Measurements from ENCODE around the gene SCLY. TPM values are rescaled to one million over a fixed set of nuclear protein-coding genes. Genes with fewer than 3 reads are reported as not detected.

Gene SCLY
- total and polyA plus RNA-seq, 7 experiments from 2014 or later, result 12.2 to 47.3 (median 24.4) TPM

DNA sequence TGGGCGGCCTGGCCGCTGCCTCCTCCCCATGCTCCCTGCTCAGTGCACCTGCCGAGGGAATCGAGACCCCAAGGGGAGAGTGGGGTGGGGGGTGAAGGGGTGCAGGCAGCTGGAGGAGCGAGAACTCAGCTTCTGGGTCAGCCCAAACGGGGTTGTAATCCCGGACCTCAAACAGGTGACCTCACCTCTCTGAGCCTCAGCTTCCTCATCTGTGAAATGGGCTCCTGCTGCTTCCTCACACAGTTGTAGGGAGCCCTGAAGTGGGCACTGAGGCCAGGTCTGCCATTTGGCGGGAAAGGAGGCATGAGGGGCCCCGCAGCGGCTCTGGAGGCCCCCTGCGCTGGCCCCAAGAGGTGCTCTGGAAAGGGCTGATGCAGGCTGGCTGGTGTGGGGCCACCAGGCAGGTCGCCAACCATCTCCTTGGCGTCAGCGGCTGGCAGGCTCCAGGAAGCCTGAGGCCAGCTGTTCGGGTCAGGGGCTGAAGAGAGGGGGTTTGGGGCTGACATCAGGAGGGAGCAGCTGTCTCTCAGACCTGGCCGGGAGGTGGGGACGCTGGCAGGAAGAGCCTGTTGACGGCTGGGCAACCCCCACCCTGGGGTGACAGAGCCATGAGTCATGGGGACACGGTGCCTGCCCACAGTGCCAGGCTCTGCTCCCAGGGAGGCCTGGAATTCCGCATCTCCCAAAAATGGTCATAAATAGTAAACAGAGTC, 82.6 kb downstream of the SCLY start:
- H3K27me3 ChIP-seq (ENCODE audit: control insufficient read depth in 2 of 2, insufficient read depth in 2 of 2, low read length in 2 of 2), result no peaks in the 10 kb centered on the region
- ATAC-seq (no peak), DNase-seq (no peak)
- Mint-ChIP-seq H3K27me3 (no peaks in the 10 kb centered on the region), H3K9me3 (peaks cover 0 to 1% (median 0%) of the 10 kb centered on the region in 11 donors), H3K36me3 (no peaks in the 10 kb centered on the region), H3K27ac (no peak overlapping the region), H3K4me1 (peaks cover 0 to 8% (median 7%) of the 10 kb centered on the region in 7 donors), H3K4me3 (no peak overlapping the region)
- no peak overlapping the region for H3K4me3 ChIP-seq (ENCODE audit: low read length)
- no peak overlapping the region for H3K27ac ChIP-seq (ENCODE audit: low read depth, low read length)
- H3K4me1 ChIP-seq (ENCODE audit: control insufficient read depth in 2 of 2, insufficient read depth in 2 of 2, low read length in 2 of 2), result peaks cover 0 to 6% of the 10 kb centered on the region in 2 donors
- intact Hi-C loops (cut with micrococcal nuclease), result no loop called here
- H3K36me3 ChIP-seq (ENCODE audit: control insufficient read depth in 2 of 3, insufficient read depth in 3 of 3, low read length in 3 of 3), result no peaks in the 10 kb centered on the region
- ChIA-PET POLR2A (no interaction called here), CTCF (no interaction called here)
- no peaks in the 10 kb centered on the region for H3K9me3 ChIP-seq (ENCODE audit: control insufficient read depth in 2 of 3, low read length in 3 of 3)

DNA sequence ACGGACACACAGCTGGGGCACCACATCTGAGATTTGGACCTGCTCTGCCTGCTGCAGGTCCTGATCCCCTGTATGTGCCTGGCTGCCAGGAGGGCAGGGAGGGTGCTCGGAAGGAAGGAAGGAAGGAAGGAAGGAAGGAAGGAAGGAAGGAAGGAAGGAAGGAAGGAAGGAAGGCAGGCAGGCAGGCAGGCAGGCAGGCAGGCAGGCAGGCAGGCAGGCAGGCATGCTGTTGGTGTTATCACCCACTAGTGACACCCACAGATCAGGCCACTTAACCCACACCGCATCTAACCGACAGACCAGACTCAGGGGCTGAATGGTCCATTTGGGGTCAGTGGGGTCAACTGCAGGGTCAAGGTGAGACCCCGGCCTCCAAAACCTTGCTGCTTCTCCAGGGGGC, 83.5 kb downstream of the SCLY start:
- no peaks in the 10 kb centered on the region for H3K36me3 Mint-ChIP-seq
- ChIA-PET POLR2A (no interaction called here), CTCF (no interaction called here)
- Histone ChIP-seq H3K27ac (ENCODE audit: low read depth, low read length) (no peak overlapping the region), H3K27me3 (ENCODE audit: control insufficient read depth in 2 of 2, insufficient read depth in 2 of 2, low read length in 2 of 2) (no peaks in the 10 kb centered on the region), H3K36me3 (ENCODE audit: control insufficient read depth in 2 of 3, insufficient read depth in 3 of 3, low read length in 3 of 3) (no peaks in the 10 kb centered on the region), H3K9me3 (ENCODE audit: control insufficient read depth in 2 of 3, low read length in 3 of 3) (no peaks in the 10 kb centered on the region), H3K4me3 (ENCODE audit: low read length) (no peak overlapping the region), H3K4me1 (ENCODE audit: control insufficient read depth in 2 of 2, insufficient read depth in 2 of 2, low read length in 2 of 2) (peaks cover 0 to 6% of the 10 kb centered on the region in 2 donors)
- no peak for ATAC-seq
- DNase-seq, result no peak
- H3K9me3 Mint-ChIP-seq, result peaks cover 0 to 1% (median 0%) of the 10 kb centered on the region in 11 donors
- intact Hi-C loops (cut with micrococcal nuclease), result no loop called here
- no peaks in the 10 kb centered on the region for H3K27me3 Mint-ChIP-seq
- H3K4me3 Mint-ChIP-seq, result peak overlapping the region in 1 of 10 donors; percentile 17
- peak overlapping the region in 1 of 9 donors; percentile 29 for H3K27ac Mint-ChIP-seq
- H3K4me1 Mint-ChIP-seq, result peaks cover 0 to 8% (median 7%) of the 10 kb centered on the region in 7 donors

- Mint-ChIP-seq H3K4me1 (peaks cover 0 to 8% (median 7%) of the 10 kb centered on the region in 7 donors), H3K4me3 (no peak overlapping the region), H3K36me3 (no peaks in the 10 kb centered on the region), H3K27me3 (no peaks in the 10 kb centered on the region), H3K9me3 (peaks cover 0 to 1% (median 0%) of the 10 kb centered on the region in 11 donors), H3K27ac (no peak overlapping the region)
- ATAC-seq (no peak), DNase-seq (no peak)
- Histone ChIP-seq H3K4me1 (ENCODE audit: control insufficient read depth in 2 of 2, insufficient read depth in 2 of 2, low read length in 2 of 2) (peaks cover 0 to 6% of the 10 kb centered on the region in 2 donors), H3K4me3 (ENCODE audit: low read length) (no peak overlapping the region), H3K9me3 (ENCODE audit: control insufficient read depth in 2 of 3, low read length in 3 of 3) (no peaks in the 10 kb centered on the region), H3K27ac (ENCODE audit: low read depth, low read length) (no peak overlapping the region), H3K27me3 (ENCODE audit: control insufficient read depth in 2 of 2, insufficient read depth in 2 of 2, low read length in 2 of 2) (no peaks in the 10 kb centered on the region), H3K36me3 (ENCODE audit: control insufficient read depth in 2 of 3, insufficient read depth in 3 of 3, low read length in 3 of 3) (no peaks in the 10 kb centered on the region)
- POLR2A ChIA-PET, result no interaction called here
- intact Hi-C loops (cut with micrococcal nuclease), result no loop called here
- CTCF ChIA-PET, result interaction anchor here (0.7 kb wide), 1 partner anchor 589 kb away, joined by 3 read pairs; no protein-coding TSS in a partner anchor
These were observed 84.2 kb downstream of the SCLY start for GRCh38 chr2:238145046-238145445.

DNA sequence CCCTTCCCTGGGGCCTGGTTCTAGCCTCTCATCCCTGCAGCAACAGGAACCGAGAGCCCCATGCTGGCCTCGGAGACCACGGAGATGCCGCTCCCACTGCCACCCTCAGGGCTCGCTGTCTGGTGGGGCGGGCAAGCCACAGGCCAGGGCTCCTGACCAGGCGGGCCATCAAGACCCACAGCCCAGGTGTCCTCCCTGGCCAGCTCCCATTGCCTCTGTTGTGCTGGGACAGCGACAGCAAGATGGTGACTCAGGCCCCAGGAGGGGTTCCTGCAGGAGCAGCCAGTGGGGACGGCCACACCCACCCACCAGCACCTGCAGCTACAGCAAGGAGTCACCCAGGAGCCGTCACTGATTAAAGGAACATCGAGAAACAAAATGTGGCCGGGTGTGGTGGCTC, 85.0 kb downstream of the SCLY start:
- intact Hi-C loops (cut with micrococcal nuclease), result no loop called here
- Mint-ChIP-seq H3K36me3 (no peaks in the 10 kb centered on the region), H3K9me3 (peaks cover 0 to 1% (median 0%) of the 10 kb centered on the region in 11 donors), H3K27me3 (no peaks in the 10 kb centered on the region), H3K27ac (no peak overlapping the region), H3K4me3 (no peak overlapping the region), H3K4me1 (peaks cover 0 to 8% (median 7%) of the 10 kb centered on the region in 7 donors)
- peaks cover 0 to 6% of the 10 kb centered on the region in 2 donors for H3K4me1 ChIP-seq (ENCODE audit: control insufficient read depth in 2 of 2, insufficient read depth in 2 of 2, low read length in 2 of 2)
- ChIA-PET POLR2A (no interaction called here), CTCF (no interaction called here)
- ATAC-seq (no peak), DNase-seq (no peak)
- no peak overlapping the region for H3K4me3 ChIP-seq (ENCODE audit: low read length)
- H3K27me3 ChIP-seq (ENCODE audit: control insufficient read depth in 2 of 2, insufficient read depth in 2 of 2, low read length in 2 of 2), result no peaks in the 10 kb centered on the region
- no peaks in the 10 kb centered on the region for H3K36me3 ChIP-seq (ENCODE audit: control insufficient read depth in 2 of 3, insufficient read depth in 3 of 3, low read length in 3 of 3)
- H3K27ac ChIP-seq (ENCODE audit: low read depth, low read length), result no peak overlapping the region
- no peaks in the 10 kb centered on the region for H3K9me3 ChIP-seq (ENCODE audit: control insufficient read depth in 2 of 3, low read length in 3 of 3)

GRCh38 chr2:238146884-238147544, 86.2 kb downstream of the SCLY start:
- Mint-ChIP-seq H3K9me3 (peaks cover 0 to 1% (median 0%) of the 10 kb centered on the region in 11 donors), H3K27ac (no peak overlapping the region), H3K36me3 (no peaks in the 10 kb centered on the region), H3K4me1 (peaks cover 0 to under 1% (median under 1%) of the 10 kb centered on the region in 7 donors), H3K4me3 (no peak overlapping the region), H3K27me3 (no peaks in the 10 kb centered on the region)
- no peak for DNase-seq
- intact Hi-C loops (cut with micrococcal nuclease), result no loop called here
- H3K9me3 ChIP-seq (ENCODE audit: control insufficient read depth in 2 of 3, low read length in 3 of 3), result no peaks in the 10 kb centered on the region
- H3K4me1 ChIP-seq (ENCODE audit: control insufficient read depth in 2 of 2, insufficient read depth in 2 of 2, low read length in 2 of 2), result no peaks in the 10 kb centered on the region
- no peaks in the 10 kb centered on the region for H3K27me3 ChIP-seq (ENCODE audit: control insufficient read depth in 2 of 2, insufficient read depth in 2 of 2, low read length in 2 of 2)
- no peaks in the 10 kb centered on the region for H3K36me3 ChIP-seq (ENCODE audit: control insufficient read depth in 2 of 3, insufficient read depth in 3 of 3, low read length in 3 of 3)
- ChIA-PET CTCF (interaction anchor here (0.7 kb wide), 1 partner anchor 974 kb away, joined by 4 read pairs; no protein-coding TSS in a partner anchor), POLR2A (interaction anchor here (0.6 kb wide), 1 partner anchor 185 kb away, joined by 3 read pairs; no protein-coding TSS in a partner anchor)
- no peak overlapping the region for H3K4me3 ChIP-seq (ENCODE audit: low read length)
- H3K27ac ChIP-seq (ENCODE audit: low read depth, low read length), result no peak overlapping the region
- no peak for ATAC-seq

DNA sequence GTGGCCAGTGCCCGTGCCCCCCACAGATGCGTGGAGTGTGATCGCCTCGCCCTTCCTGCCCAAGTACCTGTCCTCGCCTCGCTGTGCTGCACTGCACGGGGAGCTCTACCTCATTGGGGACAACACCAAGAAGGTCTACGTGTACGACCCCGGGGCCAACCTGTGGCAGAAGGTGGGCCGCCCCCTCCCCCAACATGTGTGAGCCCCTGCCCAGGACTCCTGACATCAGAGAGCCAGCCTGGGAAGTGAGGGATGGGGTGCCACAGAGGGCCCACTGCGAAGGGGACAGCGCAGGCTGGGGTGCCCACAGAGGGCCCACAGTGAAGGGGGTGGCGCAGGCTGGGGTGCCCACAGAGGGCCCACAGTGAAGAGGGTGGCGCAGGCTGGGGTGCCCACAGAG, 88.2 kb downstream of the SCLY start:
- H3K27me3 Mint-ChIP-seq, result no peaks in the 10 kb centered on the region
- CTCF ChIA-PET, result no interaction called here
- DNase-seq, result no peak

More for the DNA sequence above, 88.2 kb downstream of the SCLY start:
- no peak for ATAC-seq
- no peak overlapping the region for H3K4me3 Mint-ChIP-seq
- Histone ChIP-seq H3K36me3 (ENCODE audit: control insufficient read depth in 2 of 3, insufficient read depth in 3 of 3, low read length in 3 of 3) (no peaks in the 10 kb centered on the region), H3K4me1 (ENCODE audit: control insufficient read depth in 2 of 2, insufficient read depth in 2 of 2, low read length in 2 of 2) (no peaks in the 10 kb centered on the region), H3K27ac (ENCODE audit: low read depth, low read length) (no peak overlapping the region), H3K27me3 (ENCODE audit: control insufficient read depth in 2 of 2, insufficient read depth in 2 of 2, low read length in 2 of 2) (no peaks in the 10 kb centered on the region), H3K4me3 (ENCODE audit: low read length) (no peak overlapping the region), H3K9me3 (ENCODE audit: control insufficient read depth in 2 of 3, low read length in 3 of 3) (no peaks in the 10 kb centered on the region)
- peaks cover 0 to 1% (median 0%) of the 10 kb centered on the region in 11 donors for H3K9me3 Mint-ChIP-seq
- POLR2A ChIA-PET, result no interaction called here
- H3K36me3 Mint-ChIP-seq, result no peaks in the 10 kb centered on the region
- intact Hi-C loops (cut with micrococcal nuclease), result no loop called here
- no peak overlapping the region for H3K27ac Mint-ChIP-seq
- H3K4me1 Mint-ChIP-seq, result no peaks in the 10 kb centered on the region

Measured in naive thymus-derived CD4-positive, alpha-beta T cell (primary cell).